GM12878 (cell line): ENCODE results near the gene FTSJ1. TPM values are rescaled to one million over a fixed set of nuclear protein-coding genes. Genes with fewer than 3 reads are reported as not detected.

Source experiments
- ATAC-seq: fragments of 200-7000 bp; cut with Tn5 transposase; 3 replicates; pipeline ENCODE4 v1.9.1; 2020; ENCODE audit warnings: mild to moderate bottlenecking, moderate library complexity
- BruUV-seq: library from RNA; stranded (reverse); fragments of 400-500 nt; replicated peaks from 2 replicates; lab custom pipeline; 2021; lab: Mats Ljungman, UMichigan
- CTCF ChIA-PET: fragments of 300-600 bp; sonication (Branson Sonifier 250); formaldehyde crosslinking; extraction: SDS; loops from one replicate; lab custom pipeline; 2021; ENCODE audit warnings: inconsistent platforms; lab: Yijun Ruan, JAX
- POLR2A ChIA-PET: fragments of 350-600 bp; formaldehyde crosslinking; extraction: SDS; loops from one replicate; lab custom pipeline; 2021; ENCODE audit warnings: inconsistent platforms; lab: Charles Lee
- RAD21 ChIA-PET: fragments of 300-600 bp; sonication (Branson Sonifier 250); formaldehyde crosslinking; loops from one replicate; lab custom pipeline; 2023; ENCODE audit warnings: antibody characterized with exemption; ENCODE audit not compliant: unreplicated experiment; lab: Charles Lee
- SMC1A ChIA-PET: fragments of 300-600 bp; sonication (Branson Sonifier 250); formaldehyde crosslinking; loops from one replicate; lab custom pipeline; 2023; ENCODE audit not compliant: unreplicated experiment, uncharacterized antibody; lab: Charles Lee
- DNase-seq: peaks from one replicate; pipeline ENCODE4 v3.0.0-alpha.2; 2011; ENCODE audit warnings: low read depth, low spot score
- FAIRE-seq: peaks from 3 replicates; lab custom pipeline; 2011; peaks lifted over from hg19 to GRCh38; lab: Jason Lieb, UNC
- H2AFZ ChIP-seq: 2 replicates; pipeline ENCODE4 v1.6.0; 2011; ENCODE audit warnings: low read depth, low read length, control low read depth; ENCODE audit not compliant: control insufficient read depth
- H3K27ac ChIP-seq: 2 replicates; pipeline ENCODE4 v1.5.1; 2011; ENCODE audit warnings: control low read depth; ENCODE audit not compliant: control insufficient read depth, insufficient read depth
- H3K27me3 ChIP-seq, 2 experiments: replicated peaks in 1 of 2; 2 replicates each; pipeline versions ENCODE4 v1.6.0 to v1.6.1; 2011; ENCODE audit warnings: low read length in 1 of 2; ENCODE audit not compliant: control insufficient read depth in 2 of 2, insufficient read depth in 2 of 2
- H3K36me3 ChIP-seq, 2 experiments: 2 replicates each; pipeline ENCODE4 v1.5.1; 2011; ENCODE audit warnings: low read length in 1 of 2; ENCODE audit not compliant: control insufficient read depth in 2 of 2, insufficient read depth in 2 of 2
- H3K4me1 ChIP-seq: 2 replicates; pipeline ENCODE4 v1.6.1; 2011; ENCODE audit warnings: mild to moderate bottlenecking, low read length, moderate library complexity, mixed read lengths; ENCODE audit not compliant: control insufficient read depth, insufficient read depth
- H3K4me2 ChIP-seq: 2 replicates; pipeline ENCODE4 v1.6.0; 2011; ENCODE audit warnings: control low read depth; ENCODE audit not compliant: control insufficient read depth, insufficient read depth
- H3K4me3 ChIP-seq: fragments of 200-600 bp; sonication (generic); 2 replicates; pipeline ENCODE4 v1.5.1; 2016
- H3K79me2 ChIP-seq: 2 replicates; pipeline ENCODE4 v1.6.0; 2011; ENCODE audit warnings: low read length; ENCODE audit not compliant: control insufficient read depth, insufficient read depth
- H3K9ac ChIP-seq: 2 replicates; pipeline ENCODE4 v1.8.0; 2011; ENCODE audit warnings: low read length, control low read depth, mixed read lengths; ENCODE audit not compliant: control insufficient read depth, insufficient read depth
- H3K9me3 ChIP-seq: replicated peaks from 3 replicates; pipeline ENCODE4 v1.5.1; 2011; ENCODE audit warnings: mild to moderate bottlenecking, low read length; ENCODE audit not compliant: control insufficient read depth, insufficient read depth
- H4K20me1 ChIP-seq: 2 replicates; pipeline ENCODE4 v1.6.0; 2011; ENCODE audit not compliant: control insufficient read depth, insufficient read depth
- BACH1 ChIP-seq: fragments of 450-650 bp; IDR thresholded peaks from 2 replicates; pipeline ENCODE4 v1.6.1; 2017; ENCODE audit warnings: mild to moderate bottlenecking, borderline replicate concordance
- E2F4 ChIP-seq: IDR thresholded peaks from 2 replicates; pipeline ENCODE4 v1.6.1; 2012; ENCODE audit warnings: low read depth, low read length, improper control_type of control experiment
- E2F8 ChIP-seq: fragments of 450-650 bp; IDR thresholded peaks from 2 replicates; pipeline ENCODE4 v1.6.1; 2018; ENCODE audit warnings: mild to moderate bottlenecking, low read depth, moderate library complexity; ENCODE audit not compliant: partially characterized antibody
- FOXM1 ChIP-seq: IDR thresholded peaks from 2 replicates; pipeline ENCODE4 v1.6.1; 2012; ENCODE audit warnings: low read depth, mild to moderate bottlenecking, inconsistent platforms, low read length, moderate library complexity
- GABPA ChIP-seq: IDR thresholded peaks from 2 replicates; pipeline ENCODE4 v1.6.1; 2014; ENCODE audit warnings: antibody characterized with exemption, low read depth, mild to moderate bottlenecking, inconsistent platforms
- NFIC ChIP-seq: IDR thresholded peaks from 2 replicates; pipeline ENCODE4 v1.6.1; 2012; ENCODE audit warnings: low read depth, mild to moderate bottlenecking, inconsistent platforms, low read length, moderate library complexity
- PBX3 ChIP-seq: IDR thresholded peaks from 2 replicates; pipeline ENCODE4 v1.6.1; 2011; ENCODE audit warnings: mild to moderate bottlenecking, low read depth, low read length, moderate library complexity; ENCODE audit not compliant: insufficient replicate concordance
- POLR2A ChIP-seq: IDR thresholded peaks from 2 replicates; pipeline ENCODE4 v1.6.1; 2011; ENCODE audit warnings: low read depth, mild to moderate bottlenecking, low read length
- POU2F2 ChIP-seq: IDR thresholded peaks from 3 replicates; pipeline ENCODE4 v1.6.1; 2011; ENCODE audit warnings: low read depth, mild to moderate bottlenecking, low read length, borderline replicate concordance
- RELA ChIP-seq: fragments of 450-650 bp; IDR thresholded peaks from 2 replicates; pipeline ENCODE4 v1.8.0; 2014; ENCODE audit warnings: borderline replicate concordance; ENCODE audit not compliant: partially characterized antibody
- SMAD1 ChIP-seq: fragments of 450-650 bp; IDR thresholded peaks from 2 replicates; pipeline ENCODE4 v1.6.1; 2018; ENCODE audit warnings: mild to moderate bottlenecking, low read depth; ENCODE audit not compliant: partially characterized antibody
- USF2 ChIP-seq: IDR thresholded peaks from 2 replicates; pipeline ENCODE4 v1.6.1; 2011; ENCODE audit warnings: low read depth, low read length, improper control_type of control experiment, borderline replicate concordance
- WGBS: methylation state at CpG from one replicate; pipeline ENCODE4 v1.1.6; 2016; ENCODE audit warnings: low lambda C conversion rate; ENCODE audit not compliant: insufficient replicate concordance, insufficient coverage; ENCODE audit errors: missing lambda C conversion rate; 5-methylcytosine and 5-hydroxymethylcytosine counted together
- in situ Hi-C: fragments of 300-500 bp; cut with MboI; formaldehyde crosslinking; loops from 9 replicates; pipeline ENCODE4 v1.14.3; 2018; ENCODE audit warnings: mixed read lengths
- intact Hi-C: fragments of 100-400 bp; cut with micrococcal nuclease; formaldehyde crosslinking; loops from one replicate; pipeline ENCODE4 v1.14.2; 2022; ENCODE audit not compliant: unreplicated experiment
- polyA plus RNA-seq, 11 experiments: library from polyadenylated mRNA; depleted of rRNA in 4 of 11; unstranded in 6 of 11; stranded (reverse) in 5 of 11; fragments of >200 nt; fragmentation: Nextera tagmentation in 4 of 11; fragmentation: Illumina TruSeq in 1 of 11; extraction: Ambion mirVana in 4 of 11; extraction: Trizol in 1 of 11; gene quantifications; 1 replicate in 1 of 11; 2 replicates in 10 of 11; pipeline versions ENCODE4 v1.2.1 to v1.2.3, GENCODE V29; 2011 to 2016; ENCODE audit warnings: inconsistent platforms in 2 of 11, missing spikeins in 2 of 11, low read depth in 1 of 11
- total RNA-seq, 4 experiments: library from RNA; depleted of rRNA in 3 of 4; stranded (reverse); fragments of >200 nt in 3 of 4; fragmentation: Illumina TruSeq in 1 of 4; extraction: Trizol in 1 of 4; gene quantifications; 2 replicates each; pipeline versions ENCODE4 v1.2.1 to v1.2.3, GENCODE V29; 2013 to 2021
- TF ChIP-seq, protein P1 (sequence below), 3 experiments: IDR thresholded peaks in 2 of 3; conservative IDR thresholded peaks in 1 of 3; 2 replicates each; pipeline ENCODE4 v1.5.1; 2011; ENCODE audit warnings: low read depth in 3 of 3, low read length in 3 of 3, mild to moderate bottlenecking in 3 of 3, control low read depth in 2 of 3, moderate library complexity in 2 of 3, inconsistent platforms in 1 of 3, mixed read lengths in 1 of 3; ENCODE audit not compliant: control insufficient read depth in 2 of 3, insufficient read depth in 1 of 3; ENCODE audit errors: extremely low read depth in 1 of 3

FTSJ1 gene
- total and polyA plus RNA-seq, 10 of the 15 experiments (the other 5 are each of a cell fraction or from before 2014, with no cell fraction given), result 8.8 to 87.8 (median 57.9) TPM

GRCh38 chrX:48496660-48497059 lies 20.7 kb downstream of the FTSJ1 start (continued):
- TF ChIP-seq PBX3, result no peak
- no peak for TF ChIP-seq E2F4
- no peak for TF ChIP-seq FOXM1
- TF ChIP-seq SMAD1, result no peak
- TF ChIP-seq RELA, result no peak
- no peak for TF ChIP-seq GABPA
- TF ChIP-seq, protein P1, sequence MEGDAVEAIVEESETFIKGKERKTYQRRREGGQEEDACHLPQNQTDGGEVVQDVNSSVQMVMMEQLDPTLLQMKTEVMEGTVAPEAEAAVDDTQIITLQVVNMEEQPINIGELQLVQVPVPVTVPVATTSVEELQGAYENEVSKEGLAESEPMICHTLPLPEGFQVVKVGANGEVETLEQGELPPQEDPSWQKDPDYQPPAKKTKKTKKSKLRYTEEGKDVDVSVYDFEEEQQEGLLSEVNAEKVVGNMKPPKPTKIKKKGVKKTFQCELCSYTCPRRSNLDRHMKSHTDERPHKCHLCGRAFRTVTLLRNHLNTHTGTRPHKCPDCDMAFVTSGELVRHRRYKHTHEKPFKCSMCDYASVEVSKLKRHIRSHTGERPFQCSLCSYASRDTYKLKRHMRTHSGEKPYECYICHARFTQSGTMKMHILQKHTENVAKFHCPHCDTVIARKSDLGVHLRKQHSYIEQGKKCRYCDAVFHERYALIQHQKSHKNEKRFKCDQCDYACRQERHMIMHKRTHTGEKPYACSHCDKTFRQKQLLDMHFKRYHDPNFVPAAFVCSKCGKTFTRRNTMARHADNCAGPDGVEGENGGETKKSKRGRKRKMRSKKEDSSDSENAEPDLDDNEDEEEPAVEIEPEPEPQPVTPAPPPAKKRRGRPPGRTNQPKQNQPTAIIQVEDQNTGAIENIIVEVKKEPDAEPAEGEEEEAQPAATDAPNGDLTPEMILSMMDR (IDR thresholded peaks at IDR 0.05 in 2 of 3, conservative IDR thresholded peaks at IDR 0.05 in 1 of 3; ENCODE audit: control insufficient read depth in 2 of 3, extremely low read depth in 1 of 3, insufficient read depth in 1 of 3, low read depth in 3 of 3, low read length in 3 of 3), result no peak

DNA sequence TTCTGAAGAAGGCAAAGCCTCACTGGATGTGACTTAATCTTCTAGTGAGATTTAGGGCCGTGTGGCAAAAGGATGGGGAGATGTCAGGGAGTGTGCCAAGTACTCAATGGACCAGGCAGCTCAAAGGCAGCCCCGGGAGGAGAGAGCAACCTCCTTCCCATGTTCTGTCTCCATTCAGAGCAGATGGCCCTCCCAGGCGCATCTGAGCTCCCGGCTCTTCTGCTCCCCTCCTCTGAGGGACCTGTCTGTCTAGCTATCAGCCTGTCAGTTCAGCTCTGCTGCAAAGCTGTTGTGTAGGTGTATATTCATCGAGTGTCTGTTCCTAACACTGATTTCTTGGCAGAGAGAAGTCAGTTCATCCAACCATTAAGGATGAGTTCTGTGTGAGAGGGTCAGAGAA lies 21.9 kb downstream of the FTSJ1 start:
- WGBS, result 19% methylated on average over 4 of the region's 5 CpGs
- H3K4me1 ChIP-seq, result no peaks in the 10 kb centered on the region
- no peaks in the 10 kb centered on the region for H3K9me3 ChIP-seq
- ChIA-PET POLR2A (no interaction called here), SMC1A (no interaction called here), RAD21 (no interaction called here), CTCF (interaction anchor here (1.6 kb wide), 1 partner anchor 415 kb away, joined by 3 read pairs; no protein-coding TSS in a partner anchor)
- no peaks in the 10 kb centered on the region for H3K36me3 ChIP-seq
- no peak overlapping the region for H3K9ac ChIP-seq
- no peaks in the 10 kb centered on the region for H3K79me2 ChIP-seq
- H3K27ac ChIP-seq, result no peak overlapping the region
- no TSS peak for BruUV-seq
- H3K4me2 ChIP-seq, result no peak overlapping the region
- H2AFZ ChIP-seq, result no peak overlapping the region
- no peaks in the 10 kb centered on the region for H4K20me1 ChIP-seq
- ATAC-seq (no peak), DNase-seq (no peak), FAIRE-seq (no peak)
- no peak overlapping the region for H3K4me3 ChIP-seq
- intact Hi-C loops, result no loop called here
- in situ Hi-C loops, result loop anchor here (10.0 kb wide), 1 partner anchor 413 kb away; no protein-coding TSS in a partner anchor
- no peaks in the 10 kb centered on the region for H3K27me3 ChIP-seq
- TF ChIP-seq POU2F2 (no peak), USF2 (no peak), E2F4 (no peak), E2F8 (no peak), NFIC (no peak), POLR2A (no peak), BACH1 (no peak)
